Stimulated activated CD4-positive, alpha-beta T cell treated with anti-CD3 and anti-CD28 coated beads, TNF-alpha, amount 100 ng/mL, for 48 hours (primary cell): ENCODE results near the gene CYP26C1.

Source experiments
- DNase-seq, 3 donors: peaks; one replicate each; pipeline ENCODE4 v3.0.0-alpha.2; 2020; ENCODE audit warnings: low read depth in 3 of 3

CYP26C1 gene

GRCh38 chr10:93110472-93111146 is 50.0 kb downstream of the CYP26C1 start:
- no peak for DNase-seq

- no peak for DNase-seq
Measured at GRCh38 chr10:93113042-93113441, 52.4 kb downstream of the CYP26C1 start.

- DNase-seq = peak; percentile 52 to 64 (median 58)
Measured at GRCh38 chr10:93115661-93116383, 55.2 kb downstream of the CYP26C1 start.
